Thoracic aorta (tissue), 2 donors: ENCODE results near the gene KRTAP12-4. TPM values are rescaled to one million over a fixed set of nuclear protein-coding genes. Genes with fewer than 3 reads are reported as not detected.

ENCODE experiments used
- ATAC-seq: fragments of 150-250 bp; one replicate; pipeline ENCODE4 v1.8.0; 2017; ENCODE audit warnings: low read depth; ENCODE audit not compliant: insufficient number of reproducible peaks, low FRiP score
- DNase-seq: peaks from one replicate; pipeline ENCODE4 v3.0.0-alpha.2; 2020; ENCODE audit warnings: low spot score
- H3K27ac ChIP-seq, 2 donors: fragments of 200-600 bp; sonication (generic); 1 replicate in 1 of 2; 2 replicates in 1 of 2; pipeline ENCODE4 v1.5.1; 2016; ENCODE audit warnings: mild to moderate bottlenecking in 2 of 2, moderate library complexity in 2 of 2
- H3K27me3 ChIP-seq: fragments of 200-600 bp; sonication (generic); replicated peaks from 2 replicates; pipeline ENCODE4 v1.6.0; 2016; ENCODE audit warnings: mild to moderate bottlenecking; ENCODE audit not compliant: insufficient read depth
- H3K36me3 ChIP-seq: fragments of 200-600 bp; sonication (generic); one replicate; pipeline ENCODE4 v1.5.1; 2016
- H3K4me1 ChIP-seq, 2 donors: fragments of 200-600 bp; sonication (generic); 1 replicate in 1 of 2; 2 replicates in 1 of 2; pipeline versions ENCODE4 v1.5.1 to v1.6.0; 2016; ENCODE audit warnings: low read depth in 2 of 2, mild to moderate bottlenecking in 1 of 2; ENCODE audit not compliant: control insufficient read depth in 1 of 2
- H3K4me3 ChIP-seq: fragments of 200-600 bp; sonication (generic); 2 replicates; pipeline ENCODE4 v1.5.1; 2016; ENCODE audit warnings: mild to moderate bottlenecking
- H3K9me3 ChIP-seq: fragments of 200-600 bp; sonication (generic); 2 replicates; pipeline ENCODE4 v1.5.1; 2016
- CTCF ChIP-seq: fragments of 200-600 bp; sonication (generic); IDR thresholded peaks from one replicate; pipeline ENCODE4 v1.5.1; 2019; ENCODE audit warnings: antibody characterized with exemption
- total RNA-seq, 2 donors: library from RNA; depleted of rRNA; stranded (reverse); fragments of >200 nt; gene quantifications; one replicate each; pipeline versions ENCODE4 v1.1.0 to v1.2.3, GENCODE V29; 2016

KRTAP12-4 gene
- total RNA-seq, 2 donors from 2014 or later = not detected

DNA sequence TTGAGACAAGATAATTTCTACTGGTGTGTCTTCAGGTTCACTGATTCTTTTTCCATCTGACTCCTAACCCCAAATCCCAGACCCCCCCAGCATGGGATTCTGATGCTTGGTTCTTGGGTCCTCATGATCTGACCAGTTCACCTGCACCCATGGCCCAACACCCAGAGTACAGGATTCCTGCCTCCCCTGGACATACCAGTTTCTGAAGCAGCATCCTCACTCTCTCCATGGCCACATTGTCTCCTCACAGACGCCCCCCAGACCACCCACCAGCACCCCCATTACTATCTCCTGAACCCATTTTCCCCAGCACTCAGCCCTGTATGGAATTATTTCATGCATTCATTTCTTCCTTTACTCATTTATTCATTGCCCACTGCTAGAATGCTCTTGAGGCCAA, 2.4 kb upstream of the KRTAP12-4 start:
- Histone ChIP-seq H3K27me3 (no peaks in the 10 kb centered on the region), H3K9me3 (peaks cover 3% of the 10 kb centered on the region), H3K27ac (no peak overlapping the region), H3K4me1 (no peaks in the 10 kb centered on the region), H3K4me3 (no peak overlapping the region), H3K36me3 (no peaks in the 10 kb centered on the region)
- no peak for TF ChIP-seq CTCF
- ATAC-seq (no peak), DNase-seq (no peak)

GRCh38 chr21:44653656-44654575, 543 bp downstream of the KRTAP12-4 start:
- ATAC-seq (no peak), DNase-seq (no peak)
- H3K36me3 ChIP-seq = no peaks in the 10 kb centered on the region
- no peaks in the 10 kb centered on the region for H3K27me3 ChIP-seq
- H3K4me1 ChIP-seq = no peaks in the 10 kb centered on the region
- no peak overlapping the region for H3K27ac ChIP-seq
- no peak for TF ChIP-seq CTCF
- no peak overlapping the region for H3K4me3 ChIP-seq
- peaks cover 3% of the 10 kb centered on the region for H3K9me3 ChIP-seq

GRCh38 chr21:44653123-44653522, 1.3 kb downstream of the KRTAP12-4 start:
- Histone ChIP-seq H3K4me3 (no peak overlapping the region), H3K27ac (no peak overlapping the region), H3K9me3 (peaks cover 3% of the 10 kb centered on the region), H3K36me3 (no peaks in the 10 kb centered on the region), H3K4me1 (no peaks in the 10 kb centered on the region), H3K27me3 (no peaks in the 10 kb centered on the region)
- no peak for TF ChIP-seq CTCF
- DNase-seq (no peak), ATAC-seq (no peak)

GRCh38 chr21:44650973-44651675, 3.3 kb downstream of the KRTAP12-4 start:
- H3K27me3 ChIP-seq = no peaks in the 10 kb centered on the region
- peaks cover 2% of the 10 kb centered on the region for H3K9me3 ChIP-seq
- H3K4me1 ChIP-seq = no peaks in the 10 kb centered on the region
- DNase-seq (no peak), ATAC-seq (no peak)
- H3K4me3 ChIP-seq = no peak overlapping the region
- H3K27ac ChIP-seq = no peak overlapping the region
- no peak for TF ChIP-seq CTCF
- H3K36me3 ChIP-seq = no peaks in the 10 kb centered on the region

DNA sequence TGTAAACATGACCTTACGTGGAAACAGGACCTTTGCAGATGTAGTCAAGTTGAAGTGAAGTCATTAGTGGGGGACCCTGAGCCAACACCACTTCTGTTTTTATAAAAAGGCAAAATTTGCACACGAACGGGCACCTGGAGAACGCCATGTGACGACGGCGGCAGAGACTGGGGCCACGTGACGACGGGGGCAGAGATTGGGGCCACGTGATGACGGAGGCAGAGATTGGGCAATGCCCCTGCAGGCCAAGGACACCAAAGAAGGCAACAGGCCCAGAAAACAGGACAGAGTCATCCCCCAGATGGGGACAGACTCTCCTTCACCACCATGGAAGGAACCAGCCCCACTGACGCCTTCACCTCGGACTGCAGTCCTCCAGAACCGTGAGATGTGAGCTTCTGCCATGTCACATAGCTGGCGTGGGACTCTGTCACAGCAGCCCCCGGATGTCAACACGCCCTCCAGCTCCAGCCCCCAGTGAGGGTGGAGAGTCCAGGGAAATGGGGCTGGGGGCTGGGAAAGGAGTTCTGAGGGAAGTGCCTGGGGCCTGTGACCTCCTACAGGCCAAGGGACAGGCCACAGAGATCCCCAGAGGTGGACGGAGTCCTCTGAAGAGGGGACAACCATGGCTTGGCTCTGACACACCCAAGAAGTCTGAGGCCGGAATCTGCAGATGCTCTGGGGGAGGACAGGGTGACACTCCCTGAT, 4.0 kb downstream of the KRTAP12-4 start:
- DNase-seq (no peak), ATAC-seq (no peak)
- H3K4me3 ChIP-seq = no peak overlapping the region
- no peaks in the 10 kb centered on the region for H3K4me1 ChIP-seq
- no peaks in the 10 kb centered on the region for H3K9me3 ChIP-seq
- H3K36me3 ChIP-seq = no peaks in the 10 kb centered on the region
- no peak for TF ChIP-seq CTCF
- H3K27me3 ChIP-seq = no peaks in the 10 kb centered on the region
- no peak overlapping the region for H3K27ac ChIP-seq
